Measurements from ENCODE around the gene PUS3.
A peak's percentile ranks its signal among the peaks of the same experiment; 100 is the strongest.

Gene PUS3

GRCh38 chr11:125902927-125903710 is at the start of gene PUS3:
Gene PUS3, minus strand, starts transcription at chr11:125903206. Its CDS starts 6,922 bp downstream, at chr11:125896284.
- DNase-seq = peak; percentile 81

- no peak for DNase-seq
Observed at GRCh38 chr11:125952559-125952958, 49.6 kb upstream of the PUS3 start.

GRCh38 chr11:125951731-125952130 is 48.7 kb upstream of the PUS3 start:
- DNase-seq = no peak

GRCh38 chr11:125950696-125951651 is 48.0 kb upstream of the PUS3 start:
- DNase-seq = no peak

GRCh38 chr11:125950178-125950490 is 47.1 kb upstream of the PUS3 start:
- DNase-seq = no peak

- no peak for DNase-seq
Observed at GRCh38 chr11:125949271-125950177, 46.5 kb upstream of the PUS3 start.

- no peak for DNase-seq
Observed at GRCh38 chr11:125948278-125949051, 45.5 kb upstream of the PUS3 start.

GRCh38 chr11:125947419-125948277 is 44.6 kb upstream of the PUS3 start:
- DNase-seq = no peak

GRCh38 chr11:125946712-125947418 is 43.9 kb upstream of the PUS3 start:
- DNase-seq = no peak

GRCh38 chr11:125945797-125946520 is 43.0 kb upstream of the PUS3 start, which contains the start of gene VSIG10L2:
Gene VSIG10L2, plus strand, starts transcription at chr11:125946044. Its CDS starts 12 bp downstream, at chr11:125946056.
- DNase-seq = no peak

GRCh38 chr11:125945011-125945796 is 42.2 kb upstream of the PUS3 start:
- DNase-seq = no peak

- no peak for DNase-seq
Observed at GRCh38 chr11:125944350-125945010, 41.5 kb upstream of the PUS3 start.

- no peak for DNase-seq
Observed at GRCh38 chr11:125943661-125944349, 40.8 kb upstream of the PUS3 start.

GRCh38 chr11:125942771-125943428 is 39.9 kb upstream of the PUS3 start:
- no peak for DNase-seq

- DNase-seq = no peak
Observed at GRCh38 chr11:125941619-125942611, 38.9 kb upstream of the PUS3 start.

- DNase-seq = no peak
Observed at GRCh38 chr11:125941267-125941618, 38.2 kb upstream of the PUS3 start.

Data from NCI-H1048 (cell line).